GM12878 (cell line): ENCODE data around the gene PABPC4L.

Source experiments
- EZH2 ChIP-seq: IDR thresholded peaks from 2 replicates; pipeline ENCODE4 v1.6.1; 2012; ENCODE audit warnings: low read depth, mild to moderate bottlenecking, control low read depth, inconsistent platforms, low read length, borderline replicate concordance; ENCODE audit not compliant: control insufficient read depth
- KDM1A ChIP-seq: fragments of 200-600 bp; sonication (generic); IDR thresholded peaks from 2 replicates; pipeline ENCODE4 v1.6.1; 2016; ENCODE audit warnings: borderline replicate concordance
- POLR2AphosphoS5 ChIP-seq: IDR thresholded peaks from 2 replicates; pipeline ENCODE4 v1.6.1; 2011; ENCODE audit warnings: mild to moderate bottlenecking, low read length, inconsistent platforms
- SPI1 ChIP-seq: IDR thresholded peaks from 2 replicates; pipeline ENCODE4 v1.6.1; 2011; ENCODE audit warnings: low read depth, mild to moderate bottlenecking, low read length, moderate library complexity, borderline replicate concordance; ENCODE audit not compliant: insufficient read depth
- TCF3 ChIP-seq: IDR thresholded peaks from 2 replicates; pipeline ENCODE4 v1.6.1; 2012; ENCODE audit warnings: low read depth, mild to moderate bottlenecking, low read length, borderline replicate concordance; ENCODE audit not compliant: insufficient read depth
- TF ChIP-seq, protein P1 (sequence below): fragments of 450-650 bp; formaldehyde crosslinking; IDR thresholded peaks from 2 replicates; pipeline ENCODE4 v1.5.0; 2022; ENCODE audit warnings: mild to moderate bottlenecking, missing genetic modification characterization

DNA sequence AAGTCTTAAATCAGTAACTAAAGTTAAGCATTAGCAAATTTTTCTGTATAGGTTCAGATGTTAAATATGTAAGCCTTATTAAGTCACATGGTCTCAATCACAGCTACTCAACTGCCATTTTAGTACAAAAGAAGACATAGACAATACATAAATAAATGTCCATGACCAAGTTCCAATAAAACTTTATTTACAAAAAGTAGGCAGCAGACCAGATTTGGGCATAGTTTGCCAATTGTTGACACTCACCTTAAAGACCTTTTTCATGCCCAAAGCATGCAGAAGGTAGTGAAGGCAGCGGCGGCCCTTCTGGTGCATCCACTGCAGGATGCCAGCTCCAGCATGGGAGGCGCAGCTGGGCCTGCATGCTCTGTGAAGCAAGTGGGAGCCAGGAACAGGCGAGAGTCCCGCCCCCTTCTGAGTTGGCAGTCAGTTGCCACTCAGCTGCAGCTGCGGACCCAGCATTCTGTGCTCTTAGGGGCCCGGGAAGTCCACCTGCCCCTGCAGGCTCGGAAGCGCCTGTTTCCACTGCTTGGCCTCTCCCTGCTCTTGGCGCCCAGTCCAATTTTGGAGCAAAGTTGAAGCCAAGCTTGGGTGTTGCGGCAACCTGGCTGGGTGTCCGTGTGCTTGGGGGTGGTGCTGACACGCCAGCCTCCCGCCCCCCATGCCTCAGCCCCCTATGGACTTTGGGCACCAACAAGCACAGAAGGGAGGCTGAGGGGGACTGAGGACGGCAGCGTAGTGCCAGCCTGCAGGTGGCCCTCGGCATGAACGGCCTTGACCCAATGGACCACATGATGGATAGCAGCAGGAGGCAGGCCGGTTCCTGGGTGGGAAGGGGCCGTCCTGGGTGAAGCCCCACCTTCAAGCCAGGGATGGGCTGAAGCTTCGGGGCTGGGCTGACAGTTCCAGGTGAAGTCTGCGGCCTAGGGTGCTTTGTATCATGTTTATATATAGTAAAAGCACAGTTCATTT is 42.4 kb upstream of the PABPC4L start:
- TF ChIP-seq KDM1A: no peak
- TF ChIP-seq SPI1: no peak
- no peak for TF ChIP-seq POLR2AphosphoS5
- no peak for TF ChIP-seq TCF3
- no peak for TF ChIP-seq EZH2
- TF ChIP-seq, protein P1, sequence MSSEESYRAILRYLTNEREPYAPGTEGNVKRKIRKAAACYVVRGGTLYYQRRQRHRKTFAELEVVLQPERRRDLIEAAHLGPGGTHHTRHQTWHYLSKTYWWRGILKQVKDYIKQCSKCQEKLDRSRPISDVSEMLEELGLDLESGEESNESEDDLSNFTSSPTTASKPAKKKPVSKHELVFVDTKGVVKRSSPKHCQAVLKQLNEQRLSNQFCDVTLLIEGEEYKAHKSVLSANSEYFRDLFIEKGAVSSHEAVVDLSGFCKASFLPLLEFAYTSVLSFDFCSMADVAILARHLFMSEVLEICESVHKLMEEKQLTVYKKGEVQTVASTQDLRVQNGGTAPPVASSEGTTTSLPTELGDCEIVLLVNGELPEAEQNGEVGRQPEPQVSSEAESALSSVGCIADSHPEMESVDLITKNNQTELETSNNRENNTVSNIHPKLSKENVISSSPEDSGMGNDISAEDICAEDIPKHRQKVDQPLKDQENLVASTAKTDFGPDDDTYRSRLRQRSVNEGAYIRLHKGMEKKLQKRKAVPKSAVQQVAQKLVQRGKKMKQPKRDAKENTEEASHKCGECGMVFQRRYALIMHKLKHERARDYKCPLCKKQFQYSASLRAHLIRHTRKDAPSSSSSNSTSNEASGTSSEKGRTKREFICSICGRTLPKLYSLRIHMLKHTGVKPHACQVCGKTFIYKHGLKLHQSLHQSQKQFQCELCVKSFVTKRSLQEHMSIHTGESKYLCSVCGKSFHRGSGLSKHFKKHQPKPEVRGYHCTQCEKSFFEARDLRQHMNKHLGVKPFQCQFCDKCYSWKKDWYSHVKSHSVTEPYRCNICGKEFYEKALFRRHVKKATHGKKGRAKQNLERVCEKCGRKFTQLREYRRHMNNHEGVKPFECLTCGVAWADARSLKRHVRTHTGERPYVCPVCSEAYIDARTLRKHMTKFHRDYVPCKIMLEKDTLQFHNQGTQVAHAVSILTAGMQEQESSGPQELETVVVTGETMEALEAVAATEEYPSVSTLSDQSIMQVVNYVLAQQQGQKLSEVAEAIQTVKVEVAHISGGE: no peak
